ENCODE measurements around the gene DNALI1.

DNA sequence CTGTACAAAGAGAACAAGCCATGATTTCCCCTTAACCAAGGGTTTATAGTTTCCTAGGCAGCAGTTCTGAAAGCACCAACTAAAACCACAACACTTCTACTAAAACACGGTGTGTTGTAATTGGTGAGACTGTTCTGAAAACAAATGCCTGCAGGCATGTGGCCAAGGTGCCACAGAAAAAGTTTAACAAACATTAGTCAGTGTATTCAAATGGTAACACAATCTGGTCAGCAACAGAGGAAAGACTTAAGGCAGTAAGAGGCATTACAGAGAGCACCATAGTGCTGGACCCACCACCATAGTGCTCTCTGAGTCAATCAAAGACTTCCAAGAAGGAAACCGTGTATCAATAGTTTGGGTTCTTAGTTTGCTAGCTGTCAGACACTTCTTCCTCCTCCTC is 19.4 kb upstream of the DNALI1 start:
- TF ChIP-seq, protein P1, sequence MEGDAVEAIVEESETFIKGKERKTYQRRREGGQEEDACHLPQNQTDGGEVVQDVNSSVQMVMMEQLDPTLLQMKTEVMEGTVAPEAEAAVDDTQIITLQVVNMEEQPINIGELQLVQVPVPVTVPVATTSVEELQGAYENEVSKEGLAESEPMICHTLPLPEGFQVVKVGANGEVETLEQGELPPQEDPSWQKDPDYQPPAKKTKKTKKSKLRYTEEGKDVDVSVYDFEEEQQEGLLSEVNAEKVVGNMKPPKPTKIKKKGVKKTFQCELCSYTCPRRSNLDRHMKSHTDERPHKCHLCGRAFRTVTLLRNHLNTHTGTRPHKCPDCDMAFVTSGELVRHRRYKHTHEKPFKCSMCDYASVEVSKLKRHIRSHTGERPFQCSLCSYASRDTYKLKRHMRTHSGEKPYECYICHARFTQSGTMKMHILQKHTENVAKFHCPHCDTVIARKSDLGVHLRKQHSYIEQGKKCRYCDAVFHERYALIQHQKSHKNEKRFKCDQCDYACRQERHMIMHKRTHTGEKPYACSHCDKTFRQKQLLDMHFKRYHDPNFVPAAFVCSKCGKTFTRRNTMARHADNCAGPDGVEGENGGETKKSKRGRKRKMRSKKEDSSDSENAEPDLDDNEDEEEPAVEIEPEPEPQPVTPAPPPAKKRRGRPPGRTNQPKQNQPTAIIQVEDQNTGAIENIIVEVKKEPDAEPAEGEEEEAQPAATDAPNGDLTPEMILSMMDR (IDR thresholded peaks at IDR 0.05), result no peak
- TF ChIP-seq YY1 (IDR thresholded peaks at IDR 0.05; ENCODE audit: low read depth) (no peak), POLR2AphosphoS5 (IDR thresholded peaks at IDR 0.05; ENCODE audit: low read depth, low read length) (no peak), ELF1 (IDR thresholded peaks at IDR 0.05) (no peak), RFX5 (IDR thresholded peaks at IDR 0.05; ENCODE audit: low read length) (no peak), TAF1 (IDR thresholded peaks at IDR 0.05; ENCODE audit: borderline replicate concordance, low read depth, low read length) (no peak), EP300 (IDR thresholded peaks at IDR 0.05; ENCODE audit: borderline replicate concordance in 1 of 2, low read depth in 1 of 2, low read length in 1 of 2) (no peak), EZH2phosphoT487 (IDR thresholded peaks at IDR 0.05; ENCODE audit: borderline replicate concordance, low read depth) (no peak), RAD21 (IDR thresholded peaks at IDR 0.05; ENCODE audit: low read length) (no peak), FOXM1 (IDR thresholded peaks at IDR 0.05; ENCODE audit: low read depth) (no peak), TCF12 (IDR thresholded peaks at IDR 0.05) (no peak), CHD2 (IDR thresholded peaks at IDR 0.05; ENCODE audit: low read length, partially characterized antibody) (no peak)
- TF ChIP-seq, protein P2, sequence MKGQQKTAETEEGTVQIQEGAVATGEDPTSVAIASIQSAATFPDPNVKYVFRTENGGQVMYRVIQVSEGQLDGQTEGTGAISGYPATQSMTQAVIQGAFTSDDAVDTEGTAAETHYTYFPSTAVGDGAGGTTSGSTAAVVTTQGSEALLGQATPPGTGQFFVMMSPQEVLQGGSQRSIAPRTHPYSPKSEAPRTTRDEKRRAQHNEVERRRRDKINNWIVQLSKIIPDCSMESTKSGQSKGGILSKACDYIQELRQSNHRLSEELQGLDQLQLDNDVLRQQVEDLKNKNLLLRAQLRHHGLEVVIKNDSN (IDR thresholded peaks at IDR 0.05; ENCODE audit: borderline replicate concordance, low read depth), result no peak

Data from SK-N-SH (cell line).